ENCODE results near the gene MCF2L.

Gene MCF2L

GRCh38 chr13:113064000-113064533 is 95.1 kb downstream of the MCF2L start:
- no peak for DNase-seq (ENCODE audit: low read depth in 1 of 2, low spot score in 1 of 2)
- no peak for TF ChIP-seq JUND (IDR thresholded peaks at IDR 0.05; ENCODE audit: low read depth)
- in situ Hi-C loops (cut with HindIII; ENCODE audit: low pct_unique_long_range_greater_than_20kb, low sequenced_read_pairs): no loop called here

DNA sequence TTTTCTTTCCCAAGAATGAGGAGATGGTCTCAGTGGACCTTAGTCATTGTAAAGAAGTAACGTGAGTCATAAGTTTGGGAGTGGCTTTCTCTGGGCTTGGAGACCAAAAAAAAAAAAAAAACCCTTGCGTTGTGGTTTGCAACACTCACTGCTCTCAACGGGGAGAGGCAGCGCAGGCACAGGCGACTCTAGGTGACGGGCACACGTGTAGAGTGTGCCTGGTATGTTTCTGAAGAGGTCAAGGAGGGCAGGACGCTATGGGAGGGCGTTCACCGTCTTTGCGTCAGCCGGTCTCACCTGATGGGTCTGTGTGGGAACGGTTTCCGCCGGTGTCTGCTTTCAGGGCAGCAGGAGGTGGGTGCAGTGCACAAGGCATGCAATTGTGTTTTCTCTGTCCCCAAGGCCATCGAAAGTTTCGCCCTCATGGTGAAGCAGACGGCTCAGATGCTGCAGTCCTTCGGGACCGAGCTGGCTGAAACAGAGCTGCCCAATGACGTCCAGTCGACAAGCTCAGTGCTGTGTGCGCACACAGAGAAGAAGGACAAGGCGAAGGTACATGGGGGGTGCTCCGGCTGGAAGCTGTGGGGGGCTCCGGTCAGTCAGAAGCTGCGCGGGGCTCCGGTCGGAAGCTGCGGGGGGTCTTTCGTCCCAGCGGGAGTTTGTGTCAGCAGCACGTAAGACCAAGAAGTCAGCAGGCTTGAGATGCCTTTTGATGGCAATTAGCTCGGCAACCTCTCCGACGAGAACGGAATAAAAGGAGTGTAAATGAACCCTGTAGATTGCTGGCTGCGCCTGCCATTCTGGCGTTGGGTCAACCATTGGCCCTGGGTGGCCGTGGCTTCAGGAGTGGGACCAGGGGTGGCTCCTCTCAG is 95.8 kb downstream of the MCF2L start:
- in situ Hi-C loops (cut with HindIII; ENCODE audit: low pct_unique_long_range_greater_than_20kb, low sequenced_read_pairs): no loop called here
- DNase-seq (ENCODE audit: low read depth in 1 of 2, low spot score in 1 of 2): no peak
- no peak for TF ChIP-seq JUND (IDR thresholded peaks at IDR 0.05; ENCODE audit: low read depth)

DNA sequence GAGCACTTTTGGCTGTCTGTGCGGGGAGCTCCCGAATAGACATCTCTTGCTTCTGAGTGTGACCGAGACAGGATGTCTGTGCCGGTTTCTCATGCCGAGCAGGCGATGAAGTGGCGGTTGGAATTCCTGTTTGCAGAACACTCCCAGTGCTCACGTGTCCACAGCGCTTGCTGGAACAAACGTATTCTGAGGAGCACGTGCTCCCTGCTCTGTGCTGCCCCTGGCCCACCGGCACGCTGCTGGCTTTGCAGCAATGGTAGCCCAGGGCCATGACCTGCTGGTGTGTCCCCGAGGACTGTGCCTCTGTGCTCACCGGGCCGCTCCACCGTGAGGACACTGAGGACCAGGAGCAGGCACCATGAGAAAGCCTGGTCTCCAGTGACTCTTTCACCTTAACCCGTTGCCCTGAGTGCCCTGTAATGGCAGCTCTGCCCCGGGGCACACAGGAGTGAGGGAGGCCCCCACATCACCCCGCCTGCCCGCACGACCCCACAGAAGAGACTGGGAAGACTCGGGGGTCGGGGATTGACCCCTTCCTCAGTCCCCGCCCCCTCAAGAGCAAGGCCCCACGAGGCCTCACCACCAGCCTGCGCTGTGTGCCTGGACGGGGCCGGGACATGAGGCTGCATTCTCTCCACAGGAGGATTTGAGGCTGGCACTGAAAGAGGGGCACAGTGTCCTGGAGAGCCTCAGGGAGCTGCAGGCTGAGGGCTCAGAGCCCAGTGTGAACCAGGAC is 96.6 kb downstream of the MCF2L start:
- TF ChIP-seq JUND (IDR thresholded peaks at IDR 0.05; ENCODE audit: low read depth): no peak
- in situ Hi-C loops (cut with HindIII; ENCODE audit: low pct_unique_long_range_greater_than_20kb, low sequenced_read_pairs): no loop called here
- DNase-seq (ENCODE audit: low read depth in 1 of 2, low spot score in 1 of 2): no peak

GRCh38 chr13:113066142-113066455 is 97.1 kb downstream of the MCF2L start:
- DNase-seq (ENCODE audit: low read depth in 1 of 2, low spot score in 1 of 2): no peak
- no peak for TF ChIP-seq JUND (IDR thresholded peaks at IDR 0.05; ENCODE audit: low read depth)
- in situ Hi-C loops (cut with HindIII; ENCODE audit: low pct_unique_long_range_greater_than_20kb, low sequenced_read_pairs): no loop called here

- no peak for DNase-seq (ENCODE audit: low read depth in 1 of 2, low spot score in 1 of 2)
- no peak for TF ChIP-seq JUND (IDR thresholded peaks at IDR 0.05; ENCODE audit: low read depth)
- in situ Hi-C loops (cut with HindIII; ENCODE audit: low pct_unique_long_range_greater_than_20kb, low sequenced_read_pairs): no loop called here
Measured at GRCh38 chr13:113066746-113067145, 97.7 kb downstream of the MCF2L start.

DNA sequence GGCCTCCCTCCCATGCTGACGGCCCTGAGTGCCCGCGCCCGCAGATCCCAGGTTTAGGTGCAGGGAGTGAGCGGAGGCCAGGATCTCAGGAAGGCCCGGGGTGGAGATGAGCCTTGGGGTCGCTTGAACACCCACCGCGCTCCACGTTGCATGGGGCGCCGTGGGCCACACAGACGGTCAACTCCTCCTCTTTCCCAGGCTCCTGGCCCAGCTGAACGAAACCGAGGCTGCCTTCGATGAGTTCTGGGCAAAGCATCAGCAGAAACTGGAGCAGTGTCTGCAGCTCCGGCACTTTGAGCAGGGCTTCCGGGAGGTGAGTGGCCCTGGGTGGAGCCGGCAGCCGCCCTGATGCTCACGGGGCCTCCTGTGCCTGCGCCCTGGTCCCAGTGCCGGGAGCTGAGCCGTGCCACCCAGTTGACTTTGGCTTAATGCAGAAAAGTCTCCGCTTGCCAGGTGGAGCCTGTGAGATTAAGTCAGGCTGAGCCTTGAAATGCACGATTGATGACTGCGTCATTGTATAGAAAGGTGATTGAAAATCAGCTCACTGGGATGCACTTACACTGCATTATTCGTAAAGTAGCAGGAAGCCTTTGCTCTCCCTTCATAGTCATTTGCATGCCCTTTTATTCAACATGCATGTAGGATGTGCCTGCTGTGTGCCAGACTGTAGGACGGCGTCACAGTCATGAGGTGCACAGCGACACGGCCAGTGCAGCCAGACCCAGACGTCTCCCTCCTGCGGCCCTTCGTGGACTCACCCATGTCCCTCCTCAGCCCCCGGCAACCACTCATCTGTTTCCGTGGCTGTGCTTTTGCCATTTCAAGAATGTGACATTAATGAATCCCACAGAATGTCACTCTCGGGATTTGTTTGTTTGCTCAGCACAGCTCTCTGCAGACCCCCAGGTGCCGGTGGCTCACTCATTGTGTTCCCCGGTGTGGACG is 101.1 kb downstream of the MCF2L start:
- no peak for TF ChIP-seq JUND (IDR thresholded peaks at IDR 0.05; ENCODE audit: low read depth)
- in situ Hi-C loops (cut with HindIII; ENCODE audit: low pct_unique_long_range_greater_than_20kb, low sequenced_read_pairs): no loop called here
- no peak for DNase-seq (ENCODE audit: low read depth in 1 of 2, low spot score in 1 of 2)

DNA sequence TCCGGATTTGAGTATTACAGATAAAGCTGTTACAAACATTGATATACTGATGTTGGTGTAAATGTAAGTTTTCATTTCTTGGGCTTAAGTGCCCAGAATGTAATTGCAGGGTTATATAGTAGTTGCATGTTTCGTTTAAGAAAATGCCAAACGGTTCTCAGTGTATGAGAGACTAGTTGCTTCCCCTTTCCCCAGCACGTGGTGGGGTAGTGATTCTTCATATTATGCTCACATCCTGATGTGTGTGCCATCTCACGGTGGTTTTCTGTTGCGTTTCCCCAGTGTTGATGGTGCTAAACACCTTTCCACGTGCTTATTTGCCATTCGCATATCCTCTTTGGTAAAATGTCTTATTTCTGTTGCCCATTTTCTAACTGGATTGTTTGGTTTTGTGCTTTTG is 101.8 kb downstream of the MCF2L start:
- no peak for TF ChIP-seq JUND (IDR thresholded peaks at IDR 0.05; ENCODE audit: low read depth)
- DNase-seq (ENCODE audit: low read depth in 1 of 2, low spot score in 1 of 2): no peak
- in situ Hi-C loops (cut with HindIII; ENCODE audit: low pct_unique_long_range_greater_than_20kb, low sequenced_read_pairs): no loop called here

DNA sequence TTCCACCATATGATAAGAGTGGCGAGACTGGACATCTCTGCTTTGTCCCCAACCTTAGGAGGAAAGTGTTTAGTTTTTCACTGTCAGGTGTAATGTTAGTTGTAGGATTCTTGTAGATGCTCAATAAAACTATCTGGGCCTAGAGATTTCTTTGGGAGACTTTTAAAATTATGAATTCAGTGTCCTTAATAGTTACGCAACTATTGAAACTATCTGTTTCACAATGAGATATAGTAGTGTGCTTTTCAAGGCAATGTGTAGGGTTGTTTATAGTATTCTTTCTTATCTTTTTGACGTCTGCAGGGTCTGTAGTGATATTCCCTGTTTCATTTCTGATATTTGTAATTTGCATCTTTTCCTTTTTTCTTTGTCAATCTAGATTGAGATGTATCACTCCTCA is 103.4 kb downstream of the MCF2L start:
- TF ChIP-seq JUND (IDR thresholded peaks at IDR 0.05; ENCODE audit: low read depth): no peak
- no peak for DNase-seq (ENCODE audit: low read depth in 1 of 2, low spot score in 1 of 2)
- in situ Hi-C loops (cut with HindIII; ENCODE audit: low pct_unique_long_range_greater_than_20kb, low sequenced_read_pairs): no loop called here

DNA sequence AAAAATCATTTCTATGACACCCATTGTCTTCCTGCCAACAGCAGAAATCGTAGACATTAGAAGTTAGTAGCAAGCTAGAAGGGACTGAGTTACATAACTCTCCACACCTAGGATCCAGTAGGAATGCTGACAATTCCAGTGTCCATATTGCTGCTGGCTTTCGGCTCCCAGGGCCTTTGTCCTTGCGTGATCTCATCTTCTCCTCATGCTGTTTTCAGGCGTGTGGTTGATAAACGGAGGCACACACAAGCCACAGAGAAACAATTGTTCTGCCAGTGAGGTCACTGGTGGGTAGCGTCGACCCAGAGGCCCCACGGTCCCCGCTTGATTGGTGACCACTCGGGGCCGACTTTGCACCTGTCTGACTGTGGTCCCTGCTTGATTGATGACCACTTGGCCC is 104.9 kb downstream of the MCF2L start:
- in situ Hi-C loops (cut with HindIII; ENCODE audit: low pct_unique_long_range_greater_than_20kb, low sequenced_read_pairs): no loop called here
- DNase-seq (ENCODE audit: low read depth in 1 of 2, low spot score in 1 of 2): no peak
- no peak for TF ChIP-seq JUND (IDR thresholded peaks at IDR 0.05; ENCODE audit: low read depth)

GRCh38 chr13:113074401-113074800 is 105.4 kb downstream of the MCF2L start:
- no peak for TF ChIP-seq JUND (IDR thresholded peaks at IDR 0.05; ENCODE audit: low read depth)
- DNase-seq (ENCODE audit: low read depth in 1 of 2, low spot score in 1 of 2): no peak
- in situ Hi-C loops (cut with HindIII; ENCODE audit: low pct_unique_long_range_greater_than_20kb, low sequenced_read_pairs): no loop called here

GRCh38 chr13:113074876-113075275 is 105.9 kb downstream of the MCF2L start:
- no peak for TF ChIP-seq JUND (IDR thresholded peaks at IDR 0.05; ENCODE audit: low read depth)
- DNase-seq (ENCODE audit: low read depth in 1 of 2, low spot score in 1 of 2): no peak
- in situ Hi-C loops (cut with HindIII; ENCODE audit: low pct_unique_long_range_greater_than_20kb, low sequenced_read_pairs): no loop called here

GRCh38 chr13:113075711-113076110 is 106.7 kb downstream of the MCF2L start:
- TF ChIP-seq JUND (IDR thresholded peaks at IDR 0.05; ENCODE audit: low read depth): no peak
- DNase-seq (ENCODE audit: low read depth in 1 of 2, low spot score in 1 of 2): no peak
- in situ Hi-C loops (cut with HindIII; ENCODE audit: low pct_unique_long_range_greater_than_20kb, low sequenced_read_pairs): no loop called here

All from T47D (cell line).